ENCODE measurements around the gene RORB. TPM values are rescaled to one million over a fixed set of nuclear protein-coding genes. Genes with fewer than 3 reads are reported as not detected.

Gene RORB
- total RNA-seq, 4 donors from 2014 or later = under 0.01 to 0.66 (median 0.49) TPM

DNA sequence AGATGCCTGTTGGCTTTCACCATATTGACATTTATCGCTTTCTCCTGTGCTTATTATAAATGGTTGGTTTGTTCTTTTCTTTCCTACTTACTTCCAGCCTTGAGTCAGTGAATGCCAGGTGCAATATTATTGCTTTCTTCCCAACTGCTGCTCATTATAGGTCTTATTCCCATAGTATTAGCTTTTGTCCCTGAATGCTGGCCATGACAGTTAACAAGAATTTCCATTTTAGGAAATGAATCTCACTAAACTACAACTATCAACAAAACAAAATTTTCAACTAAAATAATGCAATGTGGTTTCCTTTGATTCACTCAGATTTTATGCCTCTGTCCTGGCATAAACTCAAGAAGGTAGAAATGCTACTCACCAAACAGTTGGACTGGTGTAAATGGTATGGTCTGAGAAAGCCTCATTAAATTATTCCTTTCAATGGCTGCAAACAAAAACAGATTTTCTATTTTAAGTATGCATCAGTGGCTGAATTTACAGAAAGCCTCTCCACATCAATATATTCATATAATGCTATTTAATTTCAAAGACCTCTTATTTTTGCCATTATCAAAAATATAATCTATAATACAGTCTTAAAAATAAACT, 245.2 kb downstream of the RORB start:
- Histone ChIP-seq H3K27me3 (peaks cover 0 to 12% (median 0%) of the 10 kb centered on the region in 4 donors), H3K36me3 (no peaks in the 10 kb centered on the region), H3K27ac (replicated peaks in 1 of 4) (no peak overlapping the region), H3K4me1 (peaks cover 0 to 6% (median 0%) of the 10 kb centered on the region in 4 donors), H3K9me3 (no peaks in the 10 kb centered on the region), H3K4me3 (no peak overlapping the region)
- no peak for DNase-seq (ENCODE audit: extremely low spot score)
- intact Hi-C loops (cut with DNase I) = no loop called here
- TF ChIP-seq POLR2A (IDR thresholded peaks at IDR 0.05; ENCODE audit: low read depth) = no peak
- TF ChIP-seq EP300 (IDR thresholded peaks at IDR 0.05) = no peak
- no peak for TF ChIP-seq POLR2AphosphoS5 (IDR thresholded peaks at IDR 0.05)
- TF ChIP-seq, protein P1, sequence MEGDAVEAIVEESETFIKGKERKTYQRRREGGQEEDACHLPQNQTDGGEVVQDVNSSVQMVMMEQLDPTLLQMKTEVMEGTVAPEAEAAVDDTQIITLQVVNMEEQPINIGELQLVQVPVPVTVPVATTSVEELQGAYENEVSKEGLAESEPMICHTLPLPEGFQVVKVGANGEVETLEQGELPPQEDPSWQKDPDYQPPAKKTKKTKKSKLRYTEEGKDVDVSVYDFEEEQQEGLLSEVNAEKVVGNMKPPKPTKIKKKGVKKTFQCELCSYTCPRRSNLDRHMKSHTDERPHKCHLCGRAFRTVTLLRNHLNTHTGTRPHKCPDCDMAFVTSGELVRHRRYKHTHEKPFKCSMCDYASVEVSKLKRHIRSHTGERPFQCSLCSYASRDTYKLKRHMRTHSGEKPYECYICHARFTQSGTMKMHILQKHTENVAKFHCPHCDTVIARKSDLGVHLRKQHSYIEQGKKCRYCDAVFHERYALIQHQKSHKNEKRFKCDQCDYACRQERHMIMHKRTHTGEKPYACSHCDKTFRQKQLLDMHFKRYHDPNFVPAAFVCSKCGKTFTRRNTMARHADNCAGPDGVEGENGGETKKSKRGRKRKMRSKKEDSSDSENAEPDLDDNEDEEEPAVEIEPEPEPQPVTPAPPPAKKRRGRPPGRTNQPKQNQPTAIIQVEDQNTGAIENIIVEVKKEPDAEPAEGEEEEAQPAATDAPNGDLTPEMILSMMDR (IDR thresholded peaks at IDR 0.05) = no peak
- 97% methylated on average over 1 of the region's 1 CpG for WGBS
